Left lung (tissue), 14 donors: Measurements from ENCODE around the gene NQO2. TPM values are rescaled to one million over a fixed set of nuclear protein-coding genes. Genes with fewer than 3 reads are reported as not detected.

ENCODE experiments used
- ATAC-seq: fragments of 200-7000 bp; cut with Tn5 transposase; one replicate; pipeline ENCODE4 v1.9.1; 2020; ENCODE audit warnings: moderate library complexity
- DNase-seq, 4 donors: peaks; one replicate each; pipeline ENCODE4 v3.0.0-alpha.2; 2013 to 2020
- H3K27ac ChIP-seq, 2 donors: fragments of 200-600 bp; sonication (generic) in 1 of 2; one replicate each; pipeline versions ENCODE4 v1.5.0 to v1.8.0; 2020 to 2021
- H3K27me3 ChIP-seq, 2 donors: fragments of 200-600 bp; sonication (generic) in 1 of 2; one replicate each; pipeline versions ENCODE4 v1.5.0 to v1.8.0; 2020 to 2021
- H3K36me3 ChIP-seq, 2 donors: fragments of 200-600 bp; sonication (generic) in 1 of 2; one replicate each; pipeline versions ENCODE4 v1.5.0 to v1.8.0; 2020 to 2021
- H3K4me1 ChIP-seq, 2 donors: fragments of 200-600 bp; one replicate each; pipeline ENCODE4 v1.8.0; 2021
- H3K4me3 ChIP-seq, 2 donors: fragments of 200-600 bp; sonication (generic) in 1 of 2; one replicate each; pipeline versions ENCODE4 v1.5.0 to v1.8.0; 2020 to 2021; ENCODE audit warnings: mild to moderate bottlenecking in 1 of 2
- H3K9me3 ChIP-seq, 2 donors: fragments of 200-600 bp; sonication (generic) in 1 of 2; one replicate each; pipeline versions ENCODE4 v1.5.0 to v1.8.0; 2020 to 2021
- CTCF ChIP-seq, 2 donors: fragments of 200-600 bp; sonication (generic) in 1 of 2; IDR thresholded peaks; one replicate each; pipeline versions ENCODE4 v1.5.0 to v1.8.0; 2021; ENCODE audit warnings: antibody characterized with exemption in 2 of 2
- intact Hi-C, 2 donors: fragments of 100-400 bp; cut with DNase I; formaldehyde crosslinking; loops; one replicate each; pipeline versions ENCODE4 v1.11.2 to v1.14.2; 2022
- long read RNA-seq, 12 donors: library from polyadenylated mRNA in 2 of 12; unstranded in 2 of 12; transcript quantifications; one replicate each; pipeline ENCODE4 v2.0.0 and lab custom pipeline, GENCODE V29; 2019 to 2026
- polyA plus RNA-seq, 6 donors: library from polyadenylated mRNA; unstranded; fragments of 120-200 nt; gene quantifications; one replicate each; pipeline ENCODE4 v1.2.1, GENCODE V29; 2013; ENCODE audit not compliant: insufficient read length in 6 of 6
- total RNA-seq, 2 donors: library from RNA; stranded (reverse); fragmentation: NEBNext Ultra II Directional; extraction: Animal tissue kit (Norgen Biotek cat#: 25700); gene quantifications; one replicate each; pipeline ENCODE4 v1.2.1, GENCODE V29; 2021
- donor health status: DM: no; HTN: yes; CAD: no.
- donor health status: DM: no; HTN: no; CAD: no.

The NQO2 gene
- 10 to 100 TPM; 22.0 to 55.8 TPM for total RNA-seq
- polyA plus RNA-seq, result 10 to 100 TPM; 25.6 to 37.2 (median 31.7) TPM
- long read RNA-seq, donor 1, full-length matches to known transcripts, result 9 of 9 reads
- long read RNA-seq, donor 1, partial matches to known transcripts, result 0 of 9 reads
- long read RNA-seq, donor 1, other reads (novel, unspliced or antisense), result 0 of 9 reads
- long read RNA-seq, donor 2, full-length matches to known transcripts, result 2 of 2 reads
- long read RNA-seq, donor 2, partial matches to known transcripts, result 0 of 2 reads
- long read RNA-seq, donor 2, other reads (novel, unspliced or antisense), result 0 of 2 reads
- long read RNA-seq, donor 3, full-length matches to known transcripts, result 8 of 8 reads
- long read RNA-seq, donor 3, partial matches to known transcripts, result 0 of 8 reads
- long read RNA-seq, donor 3, other reads (novel, unspliced or antisense), result 0 of 8 reads
- long read RNA-seq, donor 4, full-length matches to known transcripts, result 25 of 35 reads
- long read RNA-seq, donor 4, partial matches to known transcripts, result 1 of 35 reads
- long read RNA-seq, donor 4, other reads (novel, unspliced or antisense), result 9 of 35 reads
- long read RNA-seq, donor 5, full-length matches to known transcripts, result 7 of 13 reads
- long read RNA-seq, donor 5, partial matches to known transcripts, result 6 of 13 reads
- long read RNA-seq, donor 5, other reads (novel, unspliced or antisense), result 0 of 13 reads
- long read RNA-seq, donor 6, full-length matches to known transcripts, result 10 of 10 reads
- long read RNA-seq, donor 6, partial matches to known transcripts, result 0 of 10 reads
- long read RNA-seq, donor 6, other reads (novel, unspliced or antisense), result 0 of 10 reads
- long read RNA-seq, donor 7, full-length matches to known transcripts, result 3 of 3 reads
- long read RNA-seq, donor 7, partial matches to known transcripts, result 0 of 3 reads
- long read RNA-seq, donor 7, other reads (novel, unspliced or antisense), result 0 of 3 reads
- long read RNA-seq, donor 8, full-length matches to known transcripts, result 7 of 7 reads
- long read RNA-seq, donor 8, partial matches to known transcripts, result 0 of 7 reads
- long read RNA-seq, donor 8, other reads (novel, unspliced or antisense), result 0 of 7 reads
- long read RNA-seq, donor 9, result 0 reads
- long read RNA-seq, donor 10, full-length matches to known transcripts, result 72 of 104 reads
- long read RNA-seq, donor 10, partial matches to known transcripts, result 0 of 104 reads
- long read RNA-seq, donor 10, other reads (novel, unspliced or antisense), result 32 of 104 reads
- long read RNA-seq, donor 11, full-length matches to known transcripts, result 14 of 24 reads
- long read RNA-seq, donor 11, partial matches to known transcripts, result 5 of 24 reads
- long read RNA-seq, donor 11, other reads (novel, unspliced or antisense), result 5 of 24 reads
- long read RNA-seq, donor 12, full-length matches to known transcripts, result 4 of 4 reads
- long read RNA-seq, donor 12, partial matches to known transcripts, result 0 of 4 reads
- long read RNA-seq, donor 12, other reads (novel, unspliced or antisense), result 0 of 4 reads

GRCh38 chr6:2999618-3000557, at the start of gene NQO2:
NQO2 (plus strand) TSS chr6:2999894; CDS start chr6:3006553, 6,659 bp downstream.
- peak within 1 kb of the TSS; percentile 76 to 79 for H3K4me3 ChIP-seq
- H3K36me3 ChIP-seq, result peaks cover 0 to 11% of the 10 kb centered on the region in 2 donors
- DNase-seq (peak; percentile 80 to 99 (median 94)), ATAC-seq (peak; percentile 95)
- H3K4me1 ChIP-seq, result peaks cover 11 to 38% of the 10 kb centered on the region in 2 donors
- H3K27me3 ChIP-seq, result no peaks in the 10 kb centered on the region
- intact Hi-C loops, result loop anchor here in 1 of 2 donors (2.0 kb wide), 1 partner anchor 57 kb away; no protein-coding TSS in a partner anchor
- H3K9me3 ChIP-seq, result no peaks in the 10 kb centered on the region
- peak within 1 kb of the TSS; percentile 60 to 92 for H3K27ac ChIP-seq
- no peak for TF ChIP-seq CTCF (IDR thresholded peaks at IDR 0.05)

- peaks cover 3 to 65% of the 10 kb centered on the region in 2 donors for H3K36me3 ChIP-seq
- no peak overlapping the region for H3K27ac ChIP-seq
- DNase-seq (no peak), ATAC-seq (no peak)
- no peak for TF ChIP-seq CTCF (IDR thresholded peaks at IDR 0.05)
- intact Hi-C loops, result no loop called here
- H3K9me3 ChIP-seq, result no peaks in the 10 kb centered on the region
- peaks cover 0 to 21% of the 10 kb centered on the region in 2 donors for H3K4me1 ChIP-seq
- no peak overlapping the region for H3K4me3 ChIP-seq
- H3K27me3 ChIP-seq, result no peaks in the 10 kb centered on the region
Measured at GRCh38 chr6:2950713-2951112, 49.0 kb upstream of the NQO2 start.

- intact Hi-C loops, result no loop called here
- H3K27ac ChIP-seq, result peak overlapping the region in 1 of 2 donors; percentile 69
- no peaks in the 10 kb centered on the region for H3K27me3 ChIP-seq
- H3K36me3 ChIP-seq, result peaks cover 3 to 68% of the 10 kb centered on the region in 2 donors
- peaks cover 0 to 27% of the 10 kb centered on the region in 2 donors for H3K4me1 ChIP-seq
- ATAC-seq (peak; percentile 58), DNase-seq (peak in 2 of 4 donors; percentile 76 to 85)
- no peak for TF ChIP-seq CTCF (IDR thresholded peaks at IDR 0.05)
- no peaks in the 10 kb centered on the region for H3K9me3 ChIP-seq
- no peak overlapping the region for H3K4me3 ChIP-seq
Measured at GRCh38 chr6:2951728-2952127, 48.0 kb upstream of the NQO2 start.

- Histone ChIP-seq H3K27ac (peak overlapping the region; percentile 47 to 69), H3K9me3 (no peaks in the 10 kb centered on the region), H3K4me3 (no peak overlapping the region), H3K4me1 (peaks cover 0 to 36% of the 10 kb centered on the region in 2 donors), H3K36me3 (peaks cover 3 to 63% of the 10 kb centered on the region in 2 donors), H3K27me3 (no peaks in the 10 kb centered on the region)
- ATAC-seq (peak; percentile 93), DNase-seq (peak; percentile 59 to 90 (median 79))
- peak; percentile 95 to 99 for TF ChIP-seq CTCF (IDR thresholded peaks at IDR 0.05)
- intact Hi-C loops, result no loop called here
Measured at GRCh38 chr6:2952557-2953095, 47.1 kb upstream of the NQO2 start.
